Neutrophil (primary cell): ENCODE data around the gene TMEM167B.

Source experiments
- H3K27ac ChIP-seq: fragments of 200-600 bp; sonication (generic); 2 replicates; pipeline ENCODE4 v1.5.1; 2016; ENCODE audit warnings: mild to moderate bottlenecking, moderate library complexity
- H3K27me3 ChIP-seq: fragments of 200-600 bp; sonication (generic); 2 replicates; pipeline ENCODE4 v1.6.0; 2016; ENCODE audit warnings: mild to moderate bottlenecking
- H3K36me3 ChIP-seq: fragments of 200-600 bp; sonication (generic); 2 replicates; pipeline ENCODE4 v1.5.1; 2017
- H3K4me1 ChIP-seq, 2 experiments: fragments of 200-600 bp in 1 of 2; sonication (generic) in 1 of 2; 1 replicate in 1 of 2; 2 replicates in 1 of 2; pipeline versions ENCODE4 v1.5.1 to v1.6.1; 2013 to 2016; ENCODE audit warnings: low read depth in 1 of 2, low read length in 1 of 2, mild to moderate bottlenecking in 1 of 2, moderate library complexity in 1 of 2; ENCODE audit not compliant: control insufficient read depth in 1 of 2, insufficient read depth in 1 of 2
- H3K4me3 ChIP-seq, 2 experiments: fragments of 200-600 bp in 1 of 2; sonication (generic) in 1 of 2; 1 replicate in 1 of 2; 2 replicates in 1 of 2; pipeline ENCODE4 v1.5.1; 2013 to 2016; ENCODE audit warnings: low read depth in 1 of 2, low read length in 1 of 2, mild to moderate bottlenecking in 1 of 2, moderate library complexity in 1 of 2
- H3K9me3 ChIP-seq: fragments of 200-600 bp; sonication (generic); 2 replicates; pipeline ENCODE4 v1.5.1; 2016
- CTCF ChIP-seq: fragments of 200-600 bp; sonication (generic); IDR thresholded peaks from 2 replicates; pipeline ENCODE4 v1.5.1; 2016; ENCODE audit warnings: antibody characterized with exemption

TMEM167B gene

GRCh38 chr1:109116286-109116685 lies 25.7 kb downstream of the TMEM167B start:
- H3K27me3 ChIP-seq = peaks cover 35% of the 10 kb centered on the region
- no peak for TF ChIP-seq CTCF
- no peak overlapping the region for H3K4me3 ChIP-seq
- no peaks in the 10 kb centered on the region for H3K36me3 ChIP-seq
- H3K9me3 ChIP-seq = no peaks in the 10 kb centered on the region
- H3K4me1 ChIP-seq = peaks cover 39% of the 10 kb centered on the region in 2 experiments
- no peak overlapping the region for H3K27ac ChIP-seq

GRCh38 chr1:109118089-109118488 lies 27.5 kb downstream of the TMEM167B start:
- Histone ChIP-seq H3K36me3 (no peaks in the 10 kb centered on the region), H3K4me3 (no peak overlapping the region), H3K27ac (no peak overlapping the region), H3K4me1 (peaks cover 21% of the 10 kb centered on the region in 2 experiments), H3K27me3 (peaks cover 35% of the 10 kb centered on the region), H3K9me3 (no peaks in the 10 kb centered on the region)
- TF ChIP-seq CTCF = no peak

- Histone ChIP-seq H3K27ac (no peak overlapping the region), H3K36me3 (no peaks in the 10 kb centered on the region), H3K4me1 (no peaks in the 10 kb centered on the region), H3K27me3 (peaks cover 19% of the 10 kb centered on the region), H3K9me3 (no peaks in the 10 kb centered on the region), H3K4me3 (no peak overlapping the region)
- TF ChIP-seq CTCF = no peak
Observed at GRCh38 chr1:109120356-109120755, 29.8 kb downstream of the TMEM167B start.

- H3K27me3 ChIP-seq = no peaks in the 10 kb centered on the region
Observed at GRCh38 chr1:109131059-109131458, 40.5 kb downstream of the TMEM167B start.

GRCh38 chr1:109131800-109132199 lies 41.2 kb downstream of the TMEM167B start:
- no peaks in the 10 kb centered on the region for H3K9me3 ChIP-seq
- peaks cover 30 to 34% of the 10 kb centered on the region in 2 experiments for H3K4me1 ChIP-seq
- TF ChIP-seq CTCF = no peak
- no peaks in the 10 kb centered on the region for H3K27me3 ChIP-seq
- peak overlapping the region; percentile 42 for H3K27ac ChIP-seq
- no peaks in the 10 kb centered on the region for H3K36me3 ChIP-seq
- H3K4me3 ChIP-seq = no peak overlapping the region

More at GRCh38 chr1:109131059-109131458, 40.5 kb downstream of the TMEM167B start:
- no peak overlapping the region for H3K4me3 ChIP-seq
- peak overlapping the region; percentile 11 for H3K27ac ChIP-seq
- H3K4me1 ChIP-seq = peaks cover 30 to 34% of the 10 kb centered on the region in 2 experiments
- H3K9me3 ChIP-seq = no peaks in the 10 kb centered on the region
- no peak for TF ChIP-seq CTCF
- H3K36me3 ChIP-seq = no peaks in the 10 kb centered on the region
